ENCODE data around the gene NOL9.
"Not testable (repeated sequence)": the region's sequence is repeated elsewhere in the genome, so short reads cannot be mapped to it uniquely, and the experiment has no call there.

NOL9 gene

DNA sequence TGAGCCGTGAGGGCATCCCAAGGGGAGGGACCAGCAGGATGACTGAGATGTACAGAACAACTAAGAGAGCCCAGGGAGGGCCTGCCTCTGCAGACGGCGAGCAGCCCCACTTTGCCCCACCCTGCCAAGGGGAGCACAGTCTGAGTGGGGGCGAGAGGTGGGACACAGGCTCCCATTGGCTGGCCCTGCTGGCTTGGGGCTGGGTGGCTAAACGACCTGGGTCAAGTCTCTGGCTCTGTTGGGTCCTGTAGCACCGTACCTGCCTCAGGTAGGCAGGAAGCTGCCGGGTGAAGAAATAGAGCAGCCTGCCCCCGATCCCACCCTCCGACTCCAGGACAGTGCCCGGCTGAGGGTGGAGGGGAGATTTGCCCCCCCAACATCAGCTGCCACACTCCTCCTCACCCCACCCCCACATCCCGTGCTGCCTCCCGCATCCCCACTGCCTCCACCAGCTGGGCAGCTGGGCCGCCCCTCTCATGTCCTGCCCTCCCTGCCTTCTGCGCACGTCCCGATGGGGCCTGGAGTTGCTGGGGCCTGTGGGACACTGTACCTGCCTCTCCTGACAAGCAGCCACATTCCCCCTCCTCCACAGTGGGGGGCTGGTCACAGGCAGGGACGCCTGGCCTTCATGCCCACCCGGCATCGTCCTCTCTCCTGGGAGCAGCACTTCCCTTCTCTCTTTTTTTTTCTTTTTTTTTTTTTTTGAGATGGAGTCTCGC lies 50.3 kb downstream of the NOL9 start:
- no peak for DNase-seq (ENCODE audit: low spot score)

DNA sequence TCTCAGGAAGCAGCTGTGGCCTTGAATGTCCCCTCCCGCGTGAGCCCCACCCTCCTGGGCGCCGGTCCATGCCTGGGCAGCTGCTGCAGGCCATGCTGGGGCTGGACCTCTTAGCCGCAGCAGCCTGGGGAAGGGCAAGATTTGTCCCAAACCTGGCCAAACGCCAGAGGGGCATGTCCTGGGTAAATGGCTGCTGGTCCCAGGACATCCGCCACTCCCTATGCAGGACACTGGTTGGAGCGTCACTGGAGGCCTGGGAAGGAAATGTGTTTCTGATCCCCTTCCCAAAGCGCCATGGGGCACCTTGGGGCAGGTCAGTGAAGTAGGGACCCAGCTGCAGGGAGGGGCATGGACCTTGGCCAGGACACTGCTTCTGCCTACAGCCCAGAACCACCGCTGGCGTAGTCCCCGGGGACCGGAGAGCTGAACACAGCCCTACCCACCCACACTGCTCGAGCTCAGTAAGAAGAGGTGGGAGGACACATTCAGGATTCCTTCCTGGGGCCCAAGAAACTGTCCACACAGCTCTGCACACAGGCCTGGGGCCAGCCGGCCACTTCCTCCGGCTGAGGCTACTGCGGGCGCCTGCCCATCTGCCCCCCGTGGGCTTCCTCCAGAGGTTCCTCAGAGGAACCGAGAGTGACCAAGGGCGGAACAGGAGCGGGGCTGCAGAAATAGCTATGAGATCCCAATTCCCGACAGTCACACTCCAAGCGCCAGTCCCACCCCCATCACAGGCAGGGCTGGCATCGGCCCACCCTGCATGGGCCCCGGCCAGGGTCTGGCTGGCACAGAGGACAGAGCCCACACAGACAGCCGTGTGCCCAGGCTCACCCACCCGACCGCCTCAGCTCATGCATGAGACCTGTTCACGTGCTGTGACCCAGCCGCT lies 52.1 kb downstream of the NOL9 start:
- DNase-seq (ENCODE audit: low spot score) = no peak

DNA sequence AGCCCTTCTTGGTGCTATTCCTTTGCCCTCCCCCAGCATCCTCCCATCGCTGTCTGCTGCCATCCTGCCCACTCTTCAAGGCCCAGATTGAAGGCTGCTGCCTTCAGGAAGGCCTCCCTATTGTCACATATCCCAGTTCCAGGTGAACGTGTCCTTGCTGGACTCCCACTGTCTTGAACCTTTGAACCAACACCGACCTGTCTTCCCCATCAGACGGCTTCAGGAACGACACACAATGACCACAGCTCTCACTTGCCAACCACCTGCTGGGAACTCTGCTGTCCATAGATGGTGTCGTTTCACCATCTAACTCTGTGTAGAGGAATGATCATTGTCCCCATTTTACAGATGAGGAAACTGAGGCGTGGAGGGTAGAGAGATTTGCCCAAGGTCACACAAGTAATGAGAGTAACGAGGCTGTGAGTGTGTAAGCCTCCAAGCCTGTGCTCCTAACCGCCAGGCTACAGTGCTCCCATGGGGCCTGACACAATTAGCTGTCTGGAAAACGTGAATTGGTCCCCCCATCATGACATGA lies 53.0 kb downstream of the NOL9 start:
- DNase-seq (ENCODE audit: low spot score) = no peak

DNA sequence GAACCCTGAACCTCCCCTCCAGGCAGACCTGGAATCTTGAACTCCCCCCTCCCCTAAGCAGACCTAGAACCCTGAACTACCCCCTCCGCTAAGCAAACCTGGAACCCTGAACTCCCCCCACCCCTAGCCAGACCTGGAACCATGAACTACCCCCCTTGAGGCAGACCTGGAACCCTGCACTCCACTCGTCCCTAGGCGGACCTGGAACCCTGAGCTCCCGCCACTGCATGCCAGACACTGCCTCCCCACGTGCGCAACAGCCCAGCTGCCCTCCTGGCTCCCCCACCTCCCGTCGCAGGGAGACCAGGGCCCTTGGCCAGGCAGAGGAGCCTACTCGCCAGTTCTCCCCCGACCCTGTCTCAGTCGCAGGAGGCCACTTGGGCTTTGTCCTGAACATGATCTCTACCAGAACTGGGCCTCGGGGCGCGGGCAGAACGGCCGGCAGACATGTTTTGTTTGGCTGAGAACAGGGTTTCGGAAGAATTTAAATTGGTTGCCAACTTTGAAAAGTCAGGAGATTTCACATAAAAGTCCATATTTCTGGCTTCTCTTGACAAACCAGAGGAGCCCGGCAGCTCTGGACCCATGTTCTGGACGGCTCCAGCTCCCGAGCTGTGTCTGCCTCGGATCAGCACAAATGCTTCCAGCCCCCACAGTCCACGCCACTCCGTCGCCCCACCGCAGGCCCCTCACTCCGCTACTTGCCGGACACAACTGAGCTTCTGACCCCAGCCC lies 53.6 kb downstream of the NOL9 start:
- no peak for DNase-seq (ENCODE audit: low spot score)

DNA sequence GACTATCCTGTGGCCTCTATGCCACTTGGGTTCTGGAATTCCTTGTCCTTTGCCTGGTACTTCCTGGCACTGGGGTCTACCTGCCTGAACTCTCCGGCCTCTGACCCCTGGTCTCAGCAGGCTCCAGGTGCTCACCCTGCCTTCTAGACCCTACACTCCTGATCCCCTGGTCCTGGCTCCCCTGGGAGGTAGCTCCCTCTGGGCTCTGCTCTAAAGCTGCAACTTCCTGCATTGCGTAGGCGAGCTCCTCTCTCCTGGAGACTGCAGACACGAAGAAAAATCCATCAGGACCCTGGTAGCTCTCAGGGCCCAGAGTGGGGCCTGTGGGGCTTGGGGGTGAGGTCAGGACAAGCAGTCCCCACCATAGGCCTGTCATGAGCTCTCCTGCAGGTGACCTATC lies 55.0 kb downstream of the NOL9 start:
- no peak for DNase-seq (ENCODE audit: low spot score)

DNA sequence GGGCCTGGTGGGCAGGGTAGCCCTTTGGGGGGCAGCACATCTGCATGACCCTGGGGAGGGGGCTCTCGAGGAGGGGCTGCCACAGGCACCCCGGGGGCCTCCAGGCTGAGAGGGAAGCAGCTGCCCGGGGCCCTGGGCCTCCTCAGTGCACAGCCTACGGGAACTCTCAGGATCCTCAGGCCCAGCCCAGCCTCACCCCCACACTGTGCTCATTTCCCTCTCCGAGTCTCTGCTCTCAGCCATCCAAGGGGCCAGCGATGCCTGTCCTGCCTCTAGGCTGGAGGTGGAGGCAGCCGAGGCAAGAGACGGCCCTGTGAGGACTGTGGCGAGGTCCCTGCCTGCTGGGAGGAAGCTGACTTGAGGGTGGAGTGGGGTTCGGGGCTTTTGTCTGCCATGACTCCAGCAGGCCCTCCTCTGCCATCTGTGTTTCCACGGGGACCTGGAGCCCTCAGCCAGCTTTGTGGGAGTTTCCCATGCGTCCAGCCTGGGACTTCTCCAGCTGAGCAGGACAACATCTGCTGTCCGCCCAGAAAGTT lies 55.7 kb downstream of the NOL9 start:
- DNase-seq (ENCODE audit: low spot score) = no peak

DNA sequence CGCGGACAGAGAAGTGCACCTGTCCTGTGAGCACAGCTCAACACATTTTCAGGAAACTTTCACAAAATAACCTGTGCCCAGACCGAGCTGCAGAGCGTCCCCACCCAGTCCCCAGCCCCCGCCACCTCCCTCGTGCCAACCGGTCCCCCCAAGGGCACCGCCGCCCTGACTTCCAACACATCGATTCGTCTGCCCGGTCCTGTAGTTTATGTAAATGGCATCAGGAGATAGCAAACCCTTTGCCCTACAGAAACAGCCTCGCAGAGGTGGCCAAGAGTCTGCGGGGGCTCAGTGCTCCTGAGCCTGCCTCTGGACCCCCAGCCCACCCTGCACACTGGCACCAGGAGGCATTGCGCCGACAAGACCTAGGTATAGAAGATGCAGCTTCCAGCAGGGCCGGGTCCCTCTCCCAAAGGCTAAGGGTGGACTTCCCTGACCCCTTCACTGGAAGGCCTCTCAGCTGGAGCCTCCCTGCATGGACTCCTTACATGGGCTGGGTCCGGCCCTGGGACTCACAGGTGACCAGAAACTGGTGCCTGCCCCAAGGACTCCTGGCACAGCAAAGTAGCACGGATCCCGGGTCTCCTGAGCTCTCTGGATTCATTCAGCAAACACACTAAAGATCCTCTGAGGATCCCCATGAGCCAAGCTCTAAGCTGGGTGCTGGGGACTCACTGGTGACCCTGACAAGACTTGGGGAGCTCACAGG lies 56.3 kb downstream of the NOL9 start:
- DNase-seq (ENCODE audit: low spot score) = no peak

DNA sequence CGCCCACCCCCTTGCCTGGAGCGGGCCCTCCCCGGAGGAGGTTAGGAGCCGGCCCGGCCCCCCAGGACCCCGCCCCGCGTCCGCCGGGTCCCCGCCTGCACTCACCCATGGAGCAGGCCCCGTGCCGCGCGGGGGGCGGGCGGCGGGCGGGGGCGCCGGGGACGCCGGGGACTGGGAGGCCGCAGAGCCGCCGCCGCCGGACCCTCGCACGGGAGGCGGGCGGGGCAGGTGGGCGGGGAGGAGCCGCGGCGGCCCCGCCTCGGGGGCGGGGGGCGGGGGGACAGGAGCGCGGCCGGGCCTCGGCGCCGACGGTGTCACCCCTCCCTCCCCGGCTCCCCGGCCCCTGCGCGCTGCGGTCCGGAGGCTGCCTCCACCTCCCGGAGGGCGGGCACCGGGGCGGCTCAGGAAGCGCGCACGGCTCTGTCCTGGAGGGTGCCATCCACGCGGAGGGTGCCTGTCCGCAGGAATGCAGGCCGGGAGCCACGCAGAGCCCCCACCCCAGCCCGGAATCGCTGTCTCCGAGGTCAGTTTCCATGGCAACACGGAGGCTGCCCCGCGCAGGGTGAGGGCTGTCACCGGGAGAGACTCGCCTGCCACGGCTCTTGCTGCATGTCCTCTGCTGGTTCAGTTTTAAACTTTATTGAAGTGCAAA lies 57.0 kb downstream of the NOL9 start:
- DNase-seq (ENCODE audit: low spot score) = peak; percentile 65

DNA sequence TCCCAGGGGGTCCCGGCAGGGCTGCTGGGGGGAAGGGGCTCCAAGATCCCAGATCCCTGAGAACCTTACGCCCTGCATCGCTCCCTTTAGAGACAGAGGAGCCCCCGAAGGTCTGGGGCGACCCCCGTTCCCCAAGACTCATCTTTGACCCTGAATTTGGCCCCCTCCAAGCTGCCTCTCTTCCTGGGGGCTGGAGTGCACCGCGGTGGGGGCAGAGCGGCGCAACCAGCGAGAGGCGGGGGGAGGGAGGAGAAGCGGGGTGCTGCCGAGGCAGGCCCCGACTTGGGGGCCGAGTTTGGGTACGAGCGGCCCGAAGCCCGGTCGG lies 57.5 kb downstream of the NOL9 start:
- no peak for DNase-seq (ENCODE audit: low spot score)

DNA sequence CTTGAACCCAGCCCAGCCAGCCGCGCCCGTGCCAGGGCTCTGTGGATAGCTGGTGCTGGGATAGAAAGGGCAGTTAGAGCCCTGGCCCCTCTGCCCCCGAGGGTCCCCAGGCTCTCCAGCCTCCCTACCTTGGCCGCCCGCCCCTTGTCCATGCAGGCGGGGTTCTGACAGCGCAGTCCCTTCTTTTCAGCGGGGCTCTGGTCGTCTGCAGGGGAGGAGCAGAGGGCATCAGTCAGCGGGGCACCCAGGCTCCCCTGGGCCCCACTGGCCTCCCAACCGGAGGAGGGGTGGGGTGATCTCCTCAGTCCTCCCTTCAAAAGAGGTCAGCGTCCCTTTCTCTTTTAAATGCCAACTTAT lies 58.0 kb downstream of the NOL9 start:
- no peak for DNase-seq (ENCODE audit: low spot score)

DNA sequence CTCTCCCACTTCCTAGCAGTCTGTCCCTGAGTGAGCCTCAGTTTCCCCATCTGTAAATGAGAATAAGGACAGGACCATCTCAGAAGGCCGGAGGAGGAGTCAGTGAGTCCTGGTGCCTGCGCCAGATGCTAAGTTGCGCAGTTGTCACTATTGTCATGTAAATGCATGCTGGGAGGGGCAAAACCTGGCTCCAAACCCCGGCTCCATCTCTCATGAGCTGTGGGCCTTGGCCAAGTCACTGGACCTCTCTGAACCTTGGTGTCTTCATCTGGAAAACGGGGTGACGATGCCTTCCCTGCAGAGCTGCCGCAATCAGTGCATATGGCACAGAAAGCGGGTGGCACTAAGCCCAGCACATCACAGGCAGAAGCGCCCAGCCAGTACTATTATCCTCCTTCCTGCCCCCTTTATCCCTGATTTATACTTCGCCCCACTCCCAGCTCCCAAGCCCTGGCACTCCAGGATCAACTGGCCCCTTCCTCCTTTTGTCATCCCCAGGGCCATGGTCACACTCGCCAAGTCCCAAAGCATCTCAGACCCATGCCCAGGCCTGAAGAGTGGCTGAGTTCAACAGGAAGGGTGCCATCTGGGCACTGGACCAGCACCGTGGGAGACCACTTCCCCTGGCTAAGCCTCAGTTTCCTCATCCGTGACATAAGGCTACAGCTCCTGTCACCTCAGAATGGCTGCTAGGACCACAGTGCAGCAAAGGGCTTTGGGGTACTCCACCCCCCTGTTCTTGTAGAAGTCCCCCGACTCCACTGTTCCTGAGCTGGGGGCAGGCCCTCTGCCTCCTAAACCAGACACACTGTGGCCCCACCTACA lies 58.6 kb downstream of the NOL9 start:
- no peak for DNase-seq (ENCODE audit: low spot score)

DNA sequence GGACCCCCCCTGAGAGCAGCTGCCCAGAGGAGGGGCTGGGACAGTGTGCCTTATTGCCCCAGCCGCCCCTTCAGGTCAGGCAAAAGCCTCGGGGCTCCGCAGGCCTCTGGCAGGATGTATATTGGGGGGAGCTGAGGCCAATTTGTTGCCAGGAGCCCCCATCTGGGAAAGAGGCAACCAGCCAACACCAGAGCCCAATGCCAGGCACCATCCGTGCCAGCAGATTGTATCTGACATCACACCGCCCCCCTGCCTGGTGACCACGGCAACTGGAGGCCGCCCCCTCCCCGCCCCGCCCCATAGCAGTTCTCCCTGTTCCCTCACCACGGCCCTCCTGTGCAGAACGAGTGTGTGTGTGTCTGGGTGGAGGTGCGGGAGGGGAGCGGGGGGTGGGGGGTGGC lies 59.3 kb downstream of the NOL9 start:
- no peak for DNase-seq (ENCODE audit: low spot score)

DNA sequence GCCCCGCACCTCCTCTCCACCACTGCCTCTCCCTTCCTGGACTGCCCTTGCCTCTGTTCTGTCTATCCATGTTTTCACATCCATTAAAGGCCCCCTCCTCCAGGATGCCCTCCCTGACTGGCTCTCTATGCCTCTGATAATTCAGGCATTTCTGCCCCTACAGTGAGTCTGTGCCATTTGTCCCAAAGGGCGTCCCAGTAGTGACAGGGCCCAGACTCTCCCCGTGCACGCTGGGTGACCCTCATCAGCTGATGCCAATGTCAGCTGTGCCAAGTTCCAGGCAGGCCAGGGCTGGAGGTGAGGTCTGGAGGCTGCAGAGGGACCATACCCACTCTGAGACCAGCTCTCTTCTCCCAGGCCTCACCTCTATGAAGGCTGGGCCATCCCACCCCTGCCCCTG lies 59.7 kb downstream of the NOL9 start:
- no peak for DNase-seq (ENCODE audit: low spot score)

DNA sequence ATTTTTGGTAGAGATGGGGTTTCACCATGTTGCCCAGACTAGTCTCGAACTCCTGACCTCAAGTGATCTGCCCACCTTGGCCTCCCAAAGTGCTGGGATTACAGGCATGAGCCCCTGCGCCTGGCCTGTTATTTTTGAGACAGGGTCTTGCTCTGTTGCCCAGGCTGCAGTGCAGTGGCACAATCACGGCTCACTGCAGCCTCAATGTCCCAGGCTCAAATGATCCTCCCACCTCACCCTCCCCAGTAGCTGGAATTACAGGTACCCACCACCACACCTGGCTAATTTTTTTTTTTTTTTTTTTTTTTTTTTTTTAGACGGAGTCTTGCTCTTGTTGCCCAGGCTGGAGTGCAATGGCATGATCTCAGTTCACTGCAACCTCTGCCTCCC lies 60.5 kb downstream of the NOL9 start:
- not testable (repeated sequence) for DNase-seq (ENCODE audit: low spot score)

DNA sequence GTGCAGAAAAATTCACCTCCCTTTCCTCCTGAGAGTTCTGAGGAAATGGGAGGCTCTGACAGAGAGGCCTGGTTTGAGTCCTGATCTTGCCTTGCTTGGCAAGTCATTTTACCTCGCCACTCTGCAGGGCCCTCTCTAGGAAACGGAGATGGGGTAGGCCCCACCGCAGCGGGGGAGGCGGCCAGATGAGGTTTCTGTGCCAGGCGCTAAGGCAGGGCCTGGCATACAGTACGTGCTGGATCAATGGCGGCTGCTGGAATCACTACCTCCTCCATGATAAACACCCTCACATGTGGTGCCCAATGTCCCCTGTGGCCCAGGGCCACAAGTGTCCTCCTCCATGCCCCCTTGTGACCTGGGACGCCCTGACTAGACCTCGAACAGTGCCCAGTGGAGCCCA lies 62.3 kb downstream of the NOL9 start:
- DNase-seq (ENCODE audit: low spot score) = no peak

DNA sequence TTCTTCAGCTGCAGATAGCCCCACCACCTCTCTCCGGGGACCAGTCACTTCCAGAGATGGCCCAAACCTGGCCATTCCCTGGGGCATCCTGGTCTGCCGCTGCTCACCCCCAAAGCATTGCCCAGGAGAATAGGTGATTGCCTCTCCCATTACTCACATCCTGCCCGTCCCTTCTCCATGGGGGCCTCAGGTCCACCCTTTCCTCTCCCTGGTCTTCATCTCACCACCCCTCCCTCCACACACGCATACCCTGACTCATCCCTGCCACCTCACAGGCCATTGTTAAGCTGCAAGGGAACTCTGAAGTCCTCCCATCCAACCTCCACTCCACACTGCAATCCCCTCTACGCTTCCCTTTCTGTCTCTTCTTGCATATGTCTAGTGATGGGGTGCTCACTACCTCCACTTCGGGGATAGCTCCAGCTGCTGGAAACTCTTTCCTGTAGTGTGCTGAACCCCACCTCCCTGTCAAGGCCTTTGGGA lies 62.8 kb downstream of the NOL9 start, which contains the start of gene PLEKHG5:
Gene PLEKHG5 (minus strand): TSS at position 188 of the 483 bp plus-strand sequence. CDS start 14,096 bp downstream, outside the sequence.
- peak; percentile 96 for DNase-seq (ENCODE audit: low spot score)

DNA sequence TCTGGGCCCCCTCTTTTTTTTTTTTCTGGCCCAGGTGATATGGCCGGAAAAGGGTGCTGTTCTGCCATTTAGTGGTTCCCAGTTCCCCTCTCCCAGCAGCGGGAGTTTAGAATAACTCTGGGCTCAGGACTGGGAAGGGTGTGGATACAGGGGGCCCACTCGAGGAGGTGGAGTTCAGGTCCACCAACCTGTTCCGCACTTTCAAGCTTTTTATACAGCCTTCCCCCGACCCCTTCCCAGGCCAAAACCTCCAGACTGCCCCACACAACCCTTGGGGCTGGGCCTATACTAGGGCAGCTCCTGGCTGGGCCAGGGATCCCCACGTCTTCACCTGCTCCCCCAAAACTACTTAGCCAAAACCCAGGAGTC lies 63.2 kb downstream of the NOL9 start:
- peak; percentile 50 for DNase-seq (ENCODE audit: low spot score)

DNA sequence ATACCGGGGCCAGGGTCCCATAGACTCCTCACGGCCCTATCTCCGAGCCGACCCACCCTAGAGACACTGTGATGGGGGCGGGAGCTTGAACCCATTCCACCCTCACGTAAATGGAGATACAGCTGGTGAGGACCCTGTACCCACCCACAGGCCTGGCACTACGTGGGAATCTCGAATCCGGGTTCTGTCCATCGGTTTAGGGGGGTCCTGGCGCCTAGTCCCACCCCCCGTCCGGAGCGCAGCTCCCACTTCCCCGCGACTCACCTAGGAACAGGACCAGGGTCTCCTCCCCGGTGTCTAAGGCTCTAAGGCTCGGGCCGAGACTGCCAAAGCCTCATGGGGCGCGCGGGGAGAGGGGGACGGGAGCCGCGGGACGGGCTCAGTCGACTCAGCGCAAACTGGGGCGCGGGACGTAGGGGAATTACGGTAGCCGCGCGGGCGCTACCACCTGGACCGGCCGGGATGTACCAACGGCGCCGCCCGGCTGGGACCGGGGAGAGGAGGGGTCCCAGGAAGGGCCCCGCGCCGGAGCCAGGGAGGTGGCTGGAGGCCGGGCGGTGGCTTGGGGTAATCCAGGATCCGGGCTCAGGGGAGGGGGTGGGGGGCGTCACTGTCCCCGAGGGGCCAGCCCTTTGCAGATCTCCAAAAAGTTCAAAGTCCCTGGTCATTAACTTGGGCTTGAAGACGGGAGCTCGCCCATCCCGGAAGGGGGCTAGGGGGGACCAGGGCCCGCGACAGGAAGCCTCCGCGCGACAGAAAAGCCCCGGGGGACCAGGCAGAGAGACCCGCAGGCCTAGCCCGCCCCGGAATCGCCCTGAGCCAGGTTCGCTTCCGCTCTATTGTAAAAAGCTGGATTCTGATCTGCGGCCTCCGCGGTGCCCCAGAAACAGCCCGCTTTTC lies 63.9 kb downstream of the NOL9 start:
- DNase-seq (ENCODE audit: low spot score) = peak; percentile 82

DNA sequence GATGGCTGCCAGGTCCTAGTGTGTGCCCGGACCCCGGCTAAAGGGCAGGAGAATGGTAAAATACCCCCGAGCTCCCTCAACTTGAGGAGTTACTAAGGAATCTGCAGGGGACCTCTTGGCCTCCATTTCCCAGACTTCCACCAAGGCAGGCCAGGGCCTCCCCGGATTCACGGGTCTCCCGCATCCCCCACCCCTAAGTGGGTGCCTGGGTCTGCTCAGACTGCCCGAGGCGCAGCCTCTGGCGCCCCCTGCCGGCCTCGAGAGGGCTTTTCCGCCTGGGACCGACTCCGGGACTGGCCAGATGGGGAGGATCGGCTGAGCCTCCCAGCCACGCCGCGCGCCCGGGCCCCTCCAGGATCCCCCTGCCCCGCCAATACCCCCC lies 64.5 kb downstream of the NOL9 start:
- DNase-seq (ENCODE audit: low spot score) = peak; percentile 83
